ENCODE results near the gene TASL. TPM values are rescaled to one million over a fixed set of nuclear protein-coding genes. Genes with fewer than 3 reads are reported as not detected.

TASL gene
- total RNA-seq, 3 donors from 2014 or later, result 0.66 to 1.6 (median 1.4) TPM

DNA sequence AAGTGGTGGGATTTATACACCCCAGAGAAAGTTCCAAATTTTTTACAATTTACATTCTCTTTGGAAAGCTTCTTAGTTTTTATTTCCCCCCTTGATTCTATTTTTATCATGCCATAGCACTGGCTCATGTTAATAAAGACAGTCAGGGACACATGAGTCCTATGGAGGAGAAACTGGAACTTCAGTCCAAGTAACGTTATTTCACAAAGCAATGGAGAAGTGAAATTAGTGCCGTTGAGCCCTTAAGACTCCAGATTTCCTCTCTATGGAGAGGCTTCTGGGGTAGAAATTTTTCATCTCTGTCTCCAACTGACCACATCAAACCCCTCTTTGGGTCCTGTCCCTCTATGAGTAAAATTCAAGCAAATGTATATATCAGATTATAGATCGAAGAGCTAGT, 12.8 kb upstream of the TASL start:
- Histone ChIP-seq H3K36me3 (no peaks in the 10 kb centered on the region), H3K27me3 (peaks cover 0 to 18% of the 10 kb centered on the region in 2 donors), H3K4me3 (no peak overlapping the region), H3K9me3 (no peaks in the 10 kb centered on the region), H3K4me1 (no peaks in the 10 kb centered on the region), H3K27ac (no peak overlapping the region)
- DNase-seq (ENCODE audit: low spot score in 2 of 2), result no peak
- TF ChIP-seq, protein P1, sequence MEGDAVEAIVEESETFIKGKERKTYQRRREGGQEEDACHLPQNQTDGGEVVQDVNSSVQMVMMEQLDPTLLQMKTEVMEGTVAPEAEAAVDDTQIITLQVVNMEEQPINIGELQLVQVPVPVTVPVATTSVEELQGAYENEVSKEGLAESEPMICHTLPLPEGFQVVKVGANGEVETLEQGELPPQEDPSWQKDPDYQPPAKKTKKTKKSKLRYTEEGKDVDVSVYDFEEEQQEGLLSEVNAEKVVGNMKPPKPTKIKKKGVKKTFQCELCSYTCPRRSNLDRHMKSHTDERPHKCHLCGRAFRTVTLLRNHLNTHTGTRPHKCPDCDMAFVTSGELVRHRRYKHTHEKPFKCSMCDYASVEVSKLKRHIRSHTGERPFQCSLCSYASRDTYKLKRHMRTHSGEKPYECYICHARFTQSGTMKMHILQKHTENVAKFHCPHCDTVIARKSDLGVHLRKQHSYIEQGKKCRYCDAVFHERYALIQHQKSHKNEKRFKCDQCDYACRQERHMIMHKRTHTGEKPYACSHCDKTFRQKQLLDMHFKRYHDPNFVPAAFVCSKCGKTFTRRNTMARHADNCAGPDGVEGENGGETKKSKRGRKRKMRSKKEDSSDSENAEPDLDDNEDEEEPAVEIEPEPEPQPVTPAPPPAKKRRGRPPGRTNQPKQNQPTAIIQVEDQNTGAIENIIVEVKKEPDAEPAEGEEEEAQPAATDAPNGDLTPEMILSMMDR (IDR thresholded peaks at IDR 0.05), result no peak
- intact Hi-C loops (cut with DNase I; ENCODE audit: low total_unique reads), result no loop called here

DNA sequence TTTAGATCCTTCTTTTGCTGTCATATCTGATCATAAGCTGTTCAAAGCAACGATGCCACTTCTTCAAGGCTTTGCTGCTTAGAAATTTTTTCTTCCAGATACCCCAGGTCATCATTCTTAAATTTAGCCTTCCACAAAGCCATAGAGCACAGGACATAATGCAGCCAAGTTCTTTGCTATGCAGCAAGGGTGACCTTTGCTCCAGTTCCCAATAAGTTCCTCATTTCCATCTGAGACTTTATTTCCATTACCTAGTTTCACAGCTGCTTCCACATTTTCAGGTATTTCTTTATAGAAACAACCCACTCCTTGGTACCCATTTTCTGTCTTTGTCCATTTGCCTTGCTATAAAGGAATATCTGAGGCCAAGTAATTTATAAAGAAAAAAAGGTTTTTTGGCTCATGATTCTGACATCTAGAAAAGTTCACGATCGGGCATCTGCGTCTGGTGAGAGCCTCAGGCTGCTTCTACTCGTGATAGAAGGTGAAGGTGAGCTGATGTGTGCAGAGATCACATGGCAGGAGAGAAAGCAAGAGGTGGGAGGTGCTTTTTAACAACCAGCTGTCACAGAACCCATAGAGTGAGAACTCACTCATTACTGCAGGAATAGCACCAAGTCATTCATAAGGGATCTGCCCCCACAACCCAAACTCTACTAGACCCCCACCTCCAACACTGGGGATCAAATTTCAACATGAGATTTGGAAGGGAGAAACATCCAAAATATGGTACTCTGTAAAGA, 11.8 kb upstream of the TASL start:
- intact Hi-C loops (cut with DNase I; ENCODE audit: low total_unique reads), result no loop called here
- peaks cover 0 to 18% of the 10 kb centered on the region in 2 donors for H3K27me3 ChIP-seq
- no peaks in the 10 kb centered on the region for H3K4me1 ChIP-seq
- TF ChIP-seq POLR2AphosphoS5 (IDR thresholded peaks at IDR 0.05) (no peak), POLR2A (IDR thresholded peaks at IDR 0.05) (no peak)
- TF ChIP-seq, protein P1 (IDR thresholded peaks at IDR 0.05), result no peak
- H3K36me3 ChIP-seq, result no peaks in the 10 kb centered on the region
- H3K4me3 ChIP-seq, result no peak overlapping the region
- H3K27ac ChIP-seq, result no peak overlapping the region
- no peaks in the 10 kb centered on the region for H3K9me3 ChIP-seq
- no peak for DNase-seq (ENCODE audit: low spot score in 2 of 2)

DNA sequence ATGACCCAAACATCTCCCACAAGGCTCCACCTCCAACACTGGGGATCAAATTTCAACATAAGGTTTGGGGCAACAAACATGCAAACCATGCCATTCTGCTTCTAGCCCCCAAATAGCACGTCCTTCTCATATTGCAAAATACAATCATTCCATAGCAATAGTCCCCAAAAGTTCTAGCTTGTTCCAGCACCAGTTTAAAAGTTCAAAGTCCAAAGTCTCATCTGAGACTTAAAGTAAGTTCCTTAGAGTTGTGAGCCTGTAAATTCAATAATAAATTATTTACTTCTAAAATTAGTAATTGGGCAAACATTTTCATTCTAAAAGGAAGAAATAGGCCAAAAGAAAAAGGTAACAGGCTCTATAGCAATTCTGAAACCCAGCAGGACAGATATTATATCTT, 8.9 kb upstream of the TASL start:
- Histone ChIP-seq H3K9me3 (no peaks in the 10 kb centered on the region), H3K27ac (no peak overlapping the region), H3K36me3 (no peaks in the 10 kb centered on the region), H3K4me3 (no peak overlapping the region), H3K4me1 (no peaks in the 10 kb centered on the region), H3K27me3 (peaks cover 0 to 18% of the 10 kb centered on the region in 2 donors)
- intact Hi-C loops (cut with DNase I; ENCODE audit: low total_unique reads), result no loop called here
- no peak for DNase-seq (ENCODE audit: low spot score in 2 of 2)
- no peak for TF ChIP-seq POLR2AphosphoS5 (IDR thresholded peaks at IDR 0.05)
- TF ChIP-seq, protein P1 (IDR thresholded peaks at IDR 0.05), result no peak
- TF ChIP-seq POLR2A (IDR thresholded peaks at IDR 0.05), result no peak

DNA sequence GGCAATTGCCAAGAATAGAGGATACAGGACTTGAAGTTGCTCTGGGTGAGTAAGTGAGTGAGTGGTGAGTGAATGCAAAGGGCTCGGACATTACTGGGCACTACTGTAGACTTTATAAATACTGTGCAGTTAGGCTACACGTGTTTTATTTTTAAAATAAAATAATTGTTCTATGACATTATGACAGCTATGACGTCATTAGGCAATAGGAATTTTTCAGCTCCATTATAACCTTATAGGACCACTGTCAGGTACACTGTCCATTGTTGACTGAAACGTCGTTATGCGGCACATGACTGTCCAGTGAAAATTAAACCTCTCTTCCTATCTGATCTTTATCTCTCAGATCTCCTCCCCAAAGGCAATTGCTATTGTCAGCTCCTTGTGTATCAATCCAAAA, 5.1 kb upstream of the TASL start:
- no peaks in the 10 kb centered on the region for H3K36me3 ChIP-seq
- H3K9me3 ChIP-seq, result no peaks in the 10 kb centered on the region
- TF ChIP-seq POLR2AphosphoS5 (IDR thresholded peaks at IDR 0.05), result no peak
- TF ChIP-seq, protein P1 (IDR thresholded peaks at IDR 0.05), result no peak
- no peak for TF ChIP-seq POLR2A (IDR thresholded peaks at IDR 0.05)
- H3K27ac ChIP-seq, result no peak overlapping the region
- no peaks in the 10 kb centered on the region for H3K4me1 ChIP-seq
- H3K4me3 ChIP-seq, result no peak overlapping the region
- no peak for DNase-seq (ENCODE audit: low spot score in 2 of 2)
- intact Hi-C loops (cut with DNase I; ENCODE audit: low total_unique reads), result no loop called here
- H3K27me3 ChIP-seq, result peaks cover 0 to 7% of the 10 kb centered on the region in 2 donors

DNA sequence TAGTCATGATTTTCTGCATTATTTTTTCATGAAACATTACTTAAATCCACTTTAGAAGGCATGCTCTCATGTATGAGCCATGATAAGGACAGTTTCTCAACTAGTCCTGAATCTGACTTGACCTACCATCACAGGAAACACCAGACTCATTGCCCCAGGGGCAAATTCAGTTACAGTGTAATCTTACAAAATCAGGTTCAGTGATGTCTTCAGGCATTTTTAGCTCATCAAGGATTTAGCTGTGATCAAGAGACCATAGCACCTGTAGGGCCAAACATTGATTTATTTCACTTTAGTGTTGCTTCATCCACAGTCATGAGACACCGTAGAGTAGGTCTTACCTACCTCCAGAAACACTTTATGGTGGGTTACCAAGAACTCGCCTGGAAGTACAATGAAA, 3.1 kb upstream of the TASL start:
- TF ChIP-seq POLR2A (IDR thresholded peaks at IDR 0.05), result no peak
- TF ChIP-seq, protein P1 (IDR thresholded peaks at IDR 0.05), result no peak
- TF ChIP-seq POLR2AphosphoS5 (IDR thresholded peaks at IDR 0.05), result no peak
- DNase-seq (ENCODE audit: low spot score in 2 of 2), result no peak
- Histone ChIP-seq H3K4me3 (no peak overlapping the region), H3K27ac (no peak overlapping the region), H3K27me3 (peaks cover 0 to 4% of the 10 kb centered on the region in 2 donors), H3K4me1 (no peaks in the 10 kb centered on the region), H3K36me3 (no peaks in the 10 kb centered on the region), H3K9me3 (no peaks in the 10 kb centered on the region)
- intact Hi-C loops (cut with DNase I; ENCODE audit: low total_unique reads), result no loop called here

Data from breast epithelium (tissue), 4 donors.